NB4 (cell line): Measurements from ENCODE around the gene STXBP4.

Experiments used
- DNase-seq: peaks from one replicate; pipeline ENCODE4 v3.0.0; 2010; ENCODE audit warnings: low read depth
- H3K4me3 ChIP-seq: one replicate; pipeline ENCODE4 v1.5.1; 2011; ENCODE audit warnings: mild to moderate bottlenecking, low read depth, low read length, moderate library complexity
- MYC ChIP-seq: IDR thresholded peaks from 2 replicates; pipeline ENCODE4 v1.6.1; 2011; ENCODE audit warnings: low read depth, low read length
- POLR2A ChIP-seq: IDR thresholded peaks from 2 replicates; pipeline ENCODE4 v1.6.1; 2011; ENCODE audit warnings: mild to moderate bottlenecking; ENCODE audit not compliant: insufficient read length; ENCODE audit errors: extremely low read depth
- TF ChIP-seq, protein P1 (sequence below): IDR thresholded peaks from one replicate; pipeline ENCODE4 v1.5.1; 2012; ENCODE audit warnings: low read depth, low read length
- TF ChIP-seq, protein P2 (sequence below): IDR thresholded peaks from 2 replicates; pipeline ENCODE4 v1.6.1; 2011; ENCODE audit warnings: low read depth, low read length

The STXBP4 gene

GRCh38 chr17:54967621-54968261 is 824 bp upstream of the STXBP4 start:
- peak overlapping the region; percentile 96 for H3K4me3 ChIP-seq
- TF ChIP-seq, protein P1, sequence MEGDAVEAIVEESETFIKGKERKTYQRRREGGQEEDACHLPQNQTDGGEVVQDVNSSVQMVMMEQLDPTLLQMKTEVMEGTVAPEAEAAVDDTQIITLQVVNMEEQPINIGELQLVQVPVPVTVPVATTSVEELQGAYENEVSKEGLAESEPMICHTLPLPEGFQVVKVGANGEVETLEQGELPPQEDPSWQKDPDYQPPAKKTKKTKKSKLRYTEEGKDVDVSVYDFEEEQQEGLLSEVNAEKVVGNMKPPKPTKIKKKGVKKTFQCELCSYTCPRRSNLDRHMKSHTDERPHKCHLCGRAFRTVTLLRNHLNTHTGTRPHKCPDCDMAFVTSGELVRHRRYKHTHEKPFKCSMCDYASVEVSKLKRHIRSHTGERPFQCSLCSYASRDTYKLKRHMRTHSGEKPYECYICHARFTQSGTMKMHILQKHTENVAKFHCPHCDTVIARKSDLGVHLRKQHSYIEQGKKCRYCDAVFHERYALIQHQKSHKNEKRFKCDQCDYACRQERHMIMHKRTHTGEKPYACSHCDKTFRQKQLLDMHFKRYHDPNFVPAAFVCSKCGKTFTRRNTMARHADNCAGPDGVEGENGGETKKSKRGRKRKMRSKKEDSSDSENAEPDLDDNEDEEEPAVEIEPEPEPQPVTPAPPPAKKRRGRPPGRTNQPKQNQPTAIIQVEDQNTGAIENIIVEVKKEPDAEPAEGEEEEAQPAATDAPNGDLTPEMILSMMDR, result peak; percentile 23
- TF ChIP-seq MYC, result no peak
- no peak for TF ChIP-seq POLR2A
- TF ChIP-seq, protein P2, sequence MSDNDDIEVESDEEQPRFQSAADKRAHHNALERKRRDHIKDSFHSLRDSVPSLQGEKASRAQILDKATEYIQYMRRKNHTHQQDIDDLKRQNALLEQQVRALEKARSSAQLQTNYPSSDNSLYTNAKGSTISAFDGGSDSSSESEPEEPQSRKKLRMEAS, result no peak
- peak; percentile 31 for DNase-seq

DNA sequence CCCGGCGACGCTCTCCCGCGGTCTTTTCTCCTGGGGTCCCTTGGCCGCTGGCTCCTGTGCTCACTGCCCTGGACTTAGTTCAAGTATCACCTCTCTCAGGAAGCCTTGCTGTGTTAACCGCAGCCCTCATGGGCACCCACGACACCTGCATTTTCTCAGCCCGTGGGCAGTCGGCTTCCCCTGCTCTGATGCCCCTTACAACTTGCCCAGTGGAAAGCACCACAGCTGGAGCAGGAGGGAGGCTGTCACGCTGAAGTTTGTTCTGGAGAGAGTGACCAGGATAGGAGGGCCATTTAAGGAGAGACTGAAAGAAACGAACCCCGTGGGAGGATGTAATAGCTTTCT is 395 bp downstream of the STXBP4 start:
- DNase-seq, result peak; percentile 46
- TF ChIP-seq POLR2A, result no peak
- TF ChIP-seq MYC, result no peak
- TF ChIP-seq, protein P2, result no peak
- TF ChIP-seq, protein P1, result no peak
- H3K4me3 ChIP-seq, result peak overlapping the region; percentile 96

DNA sequence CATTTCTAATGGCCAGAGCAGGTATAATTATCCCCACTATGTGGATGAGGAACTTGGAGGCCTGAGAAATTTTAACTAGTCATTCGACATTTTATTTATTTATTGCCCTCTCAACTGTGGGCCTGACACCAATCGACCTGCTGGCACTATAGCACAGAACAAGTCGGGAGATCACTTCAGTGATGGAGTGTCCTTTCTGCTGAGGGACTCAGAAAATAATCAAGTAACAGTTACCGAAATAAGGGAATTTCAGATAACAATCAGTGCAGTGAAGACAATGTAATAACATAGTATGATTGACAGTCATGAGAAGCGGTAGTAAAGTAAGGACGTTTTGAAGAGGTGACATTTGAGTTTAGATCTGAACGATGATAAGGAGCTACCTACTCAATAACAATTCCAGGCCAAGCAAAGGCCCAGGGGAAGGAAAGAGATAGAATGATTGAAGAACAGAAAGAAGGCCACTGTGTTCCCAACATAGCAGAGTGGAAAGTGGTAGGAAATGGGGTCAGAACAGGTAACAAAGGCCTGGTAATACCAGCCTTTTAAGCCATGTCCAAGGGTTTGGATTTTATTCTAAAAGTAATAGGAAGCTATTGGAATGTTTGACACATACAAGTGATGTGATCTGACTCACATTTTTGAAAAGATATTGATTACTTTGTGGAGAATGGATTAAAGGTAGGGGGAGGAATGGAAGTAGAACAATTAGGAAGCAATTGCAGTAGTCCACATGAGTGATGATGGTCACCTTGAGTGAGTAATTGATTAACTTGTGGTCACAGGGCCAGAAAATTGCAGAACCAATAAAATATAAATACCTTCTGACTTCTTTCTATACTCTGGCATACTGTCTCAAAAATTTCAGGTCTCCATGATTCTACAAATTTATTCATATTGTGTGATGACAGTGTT is 1.4 kb downstream of the STXBP4 start:
- no peak for DNase-seq
- TF ChIP-seq, protein P1, result no peak
- TF ChIP-seq POLR2A, result no peak
- TF ChIP-seq MYC, result no peak
- TF ChIP-seq, protein P2, result no peak
- peak overlapping the region; percentile 96 for H3K4me3 ChIP-seq

- H3K4me3 ChIP-seq, result no peak overlapping the region
- TF ChIP-seq, protein P2, result no peak
- TF ChIP-seq MYC (no peak), POLR2A (no peak)
- TF ChIP-seq, protein P1, result no peak
- DNase-seq, result no peak
Observed at GRCh38 chr17:54971147-54971546, 2.6 kb downstream of the STXBP4 start.

GRCh38 chr17:54971901-54972300 is 3.3 kb downstream of the STXBP4 start:
- no peak for DNase-seq
- TF ChIP-seq, protein P2, result no peak
- TF ChIP-seq MYC (no peak), POLR2A (no peak)
- TF ChIP-seq, protein P1, result no peak
- no peak overlapping the region for H3K4me3 ChIP-seq
